COR-L47 (cell line): Measurements from ENCODE around the gene MPPED2.

Experiments
- DNase-seq: peaks from one replicate; lab custom pipeline; 2025; lab: John Stamatoyannopoulos, UW

The MPPED2 gene

DNA sequence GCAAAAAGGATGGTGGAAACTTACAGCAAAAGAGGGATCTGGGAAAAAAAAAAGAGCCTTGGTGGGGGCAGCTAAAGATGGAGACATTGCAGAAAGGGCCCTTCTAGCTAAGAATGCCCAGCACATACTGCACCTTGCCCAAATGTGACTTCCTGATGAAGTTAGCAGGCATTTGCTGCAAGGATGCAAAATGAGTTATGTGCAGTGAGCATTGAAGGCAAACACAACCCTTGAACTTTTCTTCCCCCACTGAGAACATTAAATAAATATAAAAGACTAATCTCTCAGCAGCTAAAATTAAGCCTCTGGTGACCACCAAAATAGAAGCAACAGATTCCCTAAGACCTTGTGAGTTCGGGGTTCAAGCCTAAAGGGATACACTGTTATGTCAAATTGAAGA, 133.3 kb downstream of the MPPED2 start:
- DNase-seq: no peak

DNA sequence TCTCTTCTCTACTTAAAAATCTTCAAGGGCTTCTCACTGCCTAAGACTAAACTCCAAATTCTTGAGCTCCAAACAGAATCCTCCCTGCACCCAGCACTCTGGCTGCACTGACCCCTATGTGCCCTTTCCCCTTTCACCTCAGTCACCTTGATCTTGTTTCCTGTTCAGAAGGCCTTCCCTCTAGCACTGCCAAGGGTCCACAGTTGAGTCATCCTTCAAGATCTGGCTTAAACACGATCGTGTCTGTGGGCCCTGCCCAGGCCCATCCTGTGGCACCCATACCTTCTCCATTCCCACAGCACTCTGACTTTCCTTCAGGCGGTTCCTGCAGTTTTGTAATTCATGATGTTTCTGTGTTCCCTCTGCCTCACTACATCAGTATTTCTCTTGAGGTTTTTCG, 134.0 kb downstream of the MPPED2 start:
- no peak for DNase-seq

DNA sequence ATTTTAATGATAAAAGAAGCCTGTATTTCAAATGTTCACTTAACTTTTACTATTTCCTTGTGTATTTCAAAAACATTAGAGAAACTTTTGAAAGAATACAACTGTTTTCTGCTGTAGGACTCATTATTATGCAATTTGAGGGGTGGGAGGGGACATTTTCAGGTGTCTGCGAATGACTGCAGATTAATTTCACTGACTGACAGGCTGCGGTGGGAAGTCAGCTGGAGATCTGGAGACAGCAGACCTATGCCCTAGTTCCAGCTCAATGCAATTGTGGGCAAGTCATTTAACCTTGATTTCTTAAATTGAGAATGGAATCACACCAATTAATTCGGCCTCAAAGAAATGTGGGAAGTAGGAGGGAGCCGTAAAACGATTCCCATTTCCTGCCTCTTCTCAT, 134.5 kb downstream of the MPPED2 start:
- no peak for DNase-seq

GRCh38 chr11:30451167-30451566, 135.0 kb downstream of the MPPED2 start:
- DNase-seq: no peak

- DNase-seq: no peak
Observed at GRCh38 chr11:30447058-30447640, 139.0 kb downstream of the MPPED2 start.

DNA sequence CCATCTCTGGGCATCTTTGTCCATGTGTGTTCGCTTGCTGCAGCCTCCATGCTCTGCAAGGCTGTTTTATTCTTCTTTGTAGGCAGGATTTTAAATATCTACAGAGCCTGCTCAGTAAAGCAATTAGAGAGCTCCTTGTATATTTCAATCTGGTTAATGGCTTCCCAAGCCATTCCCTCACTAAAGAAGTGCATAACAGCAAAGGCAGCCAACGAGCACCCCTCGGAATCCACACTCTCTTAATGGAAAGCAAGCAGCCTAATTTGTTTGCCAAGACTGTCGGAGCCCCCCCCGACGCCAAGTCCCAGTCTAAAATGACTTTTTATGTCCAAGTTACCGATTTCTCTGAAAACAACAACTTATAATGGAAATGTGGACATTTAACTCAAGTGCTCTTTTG, 139.6 kb downstream of the MPPED2 start:
- DNase-seq: no peak

DNA sequence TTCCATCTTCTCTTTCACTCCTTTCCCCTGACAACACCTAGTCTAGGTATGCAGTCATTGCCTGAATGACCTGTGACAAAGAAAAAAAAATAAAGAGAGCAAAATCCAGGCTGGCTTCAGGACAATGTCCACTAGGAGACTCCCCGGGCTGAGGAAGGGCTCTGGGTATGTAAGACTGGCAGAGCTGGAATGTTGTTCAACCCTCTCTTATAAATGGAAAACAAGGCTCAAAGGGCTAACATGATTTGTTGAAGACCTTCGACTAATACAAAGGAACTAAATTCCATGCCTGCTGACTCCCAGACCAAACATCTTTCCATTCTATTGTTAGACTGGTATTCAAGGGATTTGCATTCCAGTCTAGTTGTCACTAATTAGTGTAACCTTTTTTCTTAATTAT, 141.1 kb downstream of the MPPED2 start:
- no peak for DNase-seq

GRCh38 chr11:30440510-30440909, 145.6 kb downstream of the MPPED2 start:
- DNase-seq: no peak

DNA sequence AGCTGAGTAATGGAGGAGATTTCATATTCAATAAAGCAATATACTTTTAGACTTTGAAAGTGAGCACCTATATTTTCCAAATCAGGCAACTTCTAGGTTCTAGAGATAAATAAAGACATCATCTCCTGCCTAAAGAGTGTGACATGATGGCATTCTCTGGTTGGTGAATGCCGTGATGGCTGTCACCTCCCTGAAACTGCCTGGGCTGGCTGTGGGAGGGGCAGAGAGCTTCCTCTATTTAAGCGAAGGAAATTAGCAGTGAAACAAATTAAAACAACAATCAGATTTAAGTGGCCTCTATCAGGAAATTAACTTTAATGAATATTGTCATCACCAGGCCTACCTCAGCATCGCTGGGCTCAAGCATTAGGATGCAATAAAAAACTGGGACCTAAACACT, 149.4 kb downstream of the MPPED2 start:
- no peak for DNase-seq

DNA sequence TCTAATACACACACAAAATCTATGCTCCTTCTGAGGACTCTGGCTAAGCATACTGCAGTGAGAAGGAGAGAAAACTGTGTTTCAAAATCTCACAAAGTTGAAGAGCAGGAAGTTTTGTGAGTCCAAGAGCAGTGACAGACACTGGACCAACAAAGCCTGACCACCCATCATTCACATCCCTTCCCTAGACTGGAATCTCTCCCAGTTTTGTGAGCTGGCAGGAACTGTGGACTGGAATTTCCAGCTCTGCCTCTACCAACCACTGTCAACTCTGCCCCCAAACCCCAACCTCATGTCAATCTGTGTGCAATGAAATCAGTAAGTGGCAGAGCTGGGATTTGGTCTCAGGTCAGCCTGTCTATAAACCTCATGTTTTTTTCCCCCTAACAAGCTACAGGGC, 150.7 kb downstream of the MPPED2 start:
- DNase-seq: no peak

- no peak for DNase-seq
Observed at GRCh38 chr11:30434901-30435300, 151.3 kb downstream of the MPPED2 start.

GRCh38 chr11:30433831-30434230, 152.3 kb downstream of the MPPED2 start:
- DNase-seq: no peak

DNA sequence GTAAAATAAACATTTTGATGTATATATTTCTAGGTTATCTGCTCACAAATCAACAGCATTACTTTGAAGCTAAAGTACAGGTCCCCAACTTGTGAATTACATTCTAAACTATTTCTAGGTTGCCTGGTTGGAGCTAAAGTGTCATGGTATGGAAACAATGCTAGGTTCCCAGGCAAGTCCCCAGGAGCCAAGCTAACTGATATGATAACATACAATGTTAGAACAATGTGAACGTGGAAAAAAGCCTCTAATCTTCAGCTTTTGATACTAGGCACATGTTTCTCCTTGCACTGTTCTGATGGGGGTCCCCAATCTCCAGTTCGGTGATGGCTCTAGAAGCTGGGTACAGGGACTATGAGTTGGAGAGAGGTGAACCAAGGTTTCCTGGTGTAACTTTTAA, 153.4 kb downstream of the MPPED2 start:
- no peak for DNase-seq

- DNase-seq: no peak
Observed at GRCh38 chr11:30432178-30432577, 154.0 kb downstream of the MPPED2 start.

GRCh38 chr11:30431127-30431814, 154.9 kb downstream of the MPPED2 start:
- no peak for DNase-seq

- DNase-seq: no peak
Observed at GRCh38 chr11:30429550-30429949, 156.6 kb downstream of the MPPED2 start.

GRCh38 chr11:30426781-30427180, 159.4 kb downstream of the MPPED2 start:
- no peak for DNase-seq

DNA sequence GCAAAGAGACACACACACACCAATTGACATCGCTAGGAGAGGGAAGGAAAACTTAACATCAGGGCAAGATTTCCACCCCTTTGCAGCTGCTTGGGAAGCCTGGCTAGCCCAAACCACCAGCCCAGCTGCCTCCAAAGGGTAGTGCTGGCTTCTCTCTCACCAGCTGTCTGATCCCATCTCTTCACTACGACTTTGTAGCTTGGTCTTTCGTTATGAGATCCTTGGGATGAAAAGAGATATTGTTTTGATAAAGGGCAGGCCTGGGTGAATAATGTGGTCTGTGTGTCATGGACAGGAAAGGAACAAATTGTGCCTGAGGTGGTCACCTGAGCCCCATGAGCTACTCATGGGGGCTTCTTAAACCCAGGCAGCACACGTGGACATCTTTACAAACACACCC, 161.3 kb downstream of the MPPED2 start:
- DNase-seq: no peak

DNA sequence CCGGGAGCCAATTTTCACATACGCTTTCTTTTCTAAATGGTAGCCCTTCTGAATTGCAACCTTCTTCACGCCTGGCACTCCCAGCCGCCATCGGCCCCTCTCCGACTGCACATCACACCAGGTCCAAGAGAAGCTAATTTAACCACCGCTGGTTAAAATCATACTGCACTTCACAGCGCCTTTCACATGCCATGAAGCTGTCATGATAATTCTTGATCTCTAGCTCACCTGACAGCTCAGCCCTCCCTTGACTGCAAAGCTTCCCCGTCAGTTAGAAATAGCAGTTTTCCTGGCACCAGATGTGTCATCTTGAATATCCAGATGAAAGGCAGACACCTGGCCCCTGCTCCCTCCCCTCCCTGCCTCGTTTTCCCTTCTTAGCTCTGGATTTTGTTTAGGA, 161.8 kb downstream of the MPPED2 start:
- DNase-seq: no peak

DNA sequence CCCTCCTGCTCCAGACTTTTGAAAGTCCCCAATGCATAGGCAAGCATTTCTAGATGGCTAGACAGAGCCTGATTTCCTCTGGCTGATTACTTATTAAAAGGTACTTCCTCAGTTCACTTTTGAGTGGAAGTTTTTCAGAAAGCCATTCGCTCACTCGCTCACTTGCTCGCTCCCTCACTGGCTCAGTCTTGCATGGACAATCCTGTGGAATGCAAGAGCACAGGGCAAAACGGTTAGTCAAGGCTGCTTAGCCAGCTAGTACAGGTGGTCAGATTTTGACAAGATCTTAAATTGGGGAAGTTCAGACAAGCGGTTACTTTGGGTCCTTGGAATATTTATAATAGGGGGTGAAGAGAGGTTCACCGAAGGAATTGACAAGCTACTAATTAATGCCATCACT, 162.3 kb downstream of the MPPED2 start:
- DNase-seq: no peak

GRCh38 chr11:30423279-30423648, 162.9 kb downstream of the MPPED2 start:
- DNase-seq: no peak

DNA sequence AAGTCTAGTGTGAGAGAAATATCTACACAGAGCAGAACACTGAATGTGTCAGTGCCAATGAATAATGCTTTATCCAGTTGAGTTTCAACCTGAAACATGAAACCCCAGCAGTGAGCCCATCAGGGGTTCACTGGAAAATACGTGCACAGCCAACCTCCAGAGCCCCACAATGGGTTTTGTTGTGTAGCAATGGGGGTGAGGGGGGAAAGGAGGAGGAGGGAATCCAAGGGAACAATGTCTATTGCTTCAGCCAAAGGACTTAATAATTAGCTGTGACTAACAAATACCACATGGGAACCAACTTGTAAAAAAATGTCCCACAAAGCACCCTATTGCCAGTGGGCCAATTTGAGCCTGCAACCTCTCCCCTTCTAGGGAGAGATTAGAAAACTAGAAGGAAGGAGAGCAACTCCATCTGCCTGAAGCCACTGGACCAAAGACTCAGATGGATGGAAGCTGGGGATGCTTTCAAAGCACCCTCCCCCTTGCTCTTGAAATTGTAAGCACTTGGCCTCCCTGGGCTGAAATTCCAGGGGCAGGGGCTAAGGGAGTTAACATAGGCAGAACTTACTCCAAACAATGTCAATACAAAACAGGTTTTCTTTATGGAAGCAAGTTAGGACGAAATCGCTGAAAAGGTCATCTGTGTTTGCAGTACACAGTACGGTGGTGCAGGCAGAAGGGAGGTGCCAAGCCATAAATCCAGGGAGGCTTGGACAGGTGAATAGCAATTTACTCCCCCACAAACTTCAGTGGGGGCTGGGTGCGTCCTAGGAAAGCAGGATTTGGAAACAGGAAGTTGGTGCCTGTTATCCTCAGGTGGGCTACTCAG, 163.5 kb downstream of the MPPED2 start:
- no peak for DNase-seq

GRCh38 chr11:30420233-30420787, 165.8 kb downstream of the MPPED2 start:
- no peak for DNase-seq
